ENCODE results near the gene VARS1.
A peak's percentile ranks its signal among the peaks of the same experiment; 100 is the strongest.

DNA sequence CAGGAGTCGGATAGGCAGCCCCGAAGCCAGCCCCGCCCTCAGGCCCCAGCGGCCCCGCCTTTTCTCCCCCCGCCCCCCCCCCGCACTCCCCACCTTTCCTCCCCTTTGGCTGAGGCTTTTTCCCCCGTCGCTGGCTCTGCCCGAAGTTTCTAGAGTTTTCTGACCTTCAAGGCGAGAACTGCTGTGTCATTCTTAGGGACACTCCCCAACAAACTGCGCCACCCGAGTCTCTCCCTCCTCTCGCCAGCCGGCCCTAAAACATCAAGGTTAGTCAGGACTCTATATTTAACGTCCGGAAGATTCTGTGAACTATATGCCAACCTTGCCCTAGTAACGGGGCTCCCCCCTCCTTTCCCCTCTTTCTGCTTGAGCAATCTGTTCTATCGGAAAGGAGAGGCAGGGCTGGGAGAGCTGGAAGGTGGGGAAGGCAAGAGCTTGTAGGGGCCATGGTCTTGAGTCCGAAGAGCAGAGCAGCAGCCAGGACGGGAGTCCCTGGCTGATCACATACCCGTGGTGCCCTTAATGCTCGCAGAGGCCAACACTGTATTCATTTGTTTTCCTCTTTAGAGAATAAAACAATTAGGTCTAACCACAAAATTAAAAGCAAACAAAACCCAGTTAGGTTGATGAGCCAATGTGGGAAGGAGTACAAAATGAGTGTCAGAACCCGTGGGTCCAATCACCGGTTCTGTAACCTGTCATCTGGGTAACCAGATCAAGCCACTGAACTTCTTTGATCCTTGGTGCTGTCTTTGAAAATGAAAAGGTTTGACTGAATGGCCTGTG, 26.7 kb upstream of the VARS1 start:
- TF ChIP-seq, protein P1, sequence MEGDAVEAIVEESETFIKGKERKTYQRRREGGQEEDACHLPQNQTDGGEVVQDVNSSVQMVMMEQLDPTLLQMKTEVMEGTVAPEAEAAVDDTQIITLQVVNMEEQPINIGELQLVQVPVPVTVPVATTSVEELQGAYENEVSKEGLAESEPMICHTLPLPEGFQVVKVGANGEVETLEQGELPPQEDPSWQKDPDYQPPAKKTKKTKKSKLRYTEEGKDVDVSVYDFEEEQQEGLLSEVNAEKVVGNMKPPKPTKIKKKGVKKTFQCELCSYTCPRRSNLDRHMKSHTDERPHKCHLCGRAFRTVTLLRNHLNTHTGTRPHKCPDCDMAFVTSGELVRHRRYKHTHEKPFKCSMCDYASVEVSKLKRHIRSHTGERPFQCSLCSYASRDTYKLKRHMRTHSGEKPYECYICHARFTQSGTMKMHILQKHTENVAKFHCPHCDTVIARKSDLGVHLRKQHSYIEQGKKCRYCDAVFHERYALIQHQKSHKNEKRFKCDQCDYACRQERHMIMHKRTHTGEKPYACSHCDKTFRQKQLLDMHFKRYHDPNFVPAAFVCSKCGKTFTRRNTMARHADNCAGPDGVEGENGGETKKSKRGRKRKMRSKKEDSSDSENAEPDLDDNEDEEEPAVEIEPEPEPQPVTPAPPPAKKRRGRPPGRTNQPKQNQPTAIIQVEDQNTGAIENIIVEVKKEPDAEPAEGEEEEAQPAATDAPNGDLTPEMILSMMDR (IDR thresholded peaks at IDR 0.05): no peak
- peak in 1 of 2 donors; percentile 50 for TF ChIP-seq POLR2A (IDR thresholded peaks at IDR 0.05)

All from lower leg skin (tissue), 3 donors.